Measurements from ENCODE around the gene PCCA. TPM values are rescaled to one million over a fixed set of nuclear protein-coding genes. Genes with fewer than 3 reads are reported as not detected.

PCCA gene
- total and polyA plus RNA-seq, 2 experiments from 2014 or later = 41.9 to 46.6 TPM

- H3K27me3 Mint-ChIP-seq (ENCODE audit: insufficient read depth, low read depth, poor library complexity) = no peaks in the 10 kb centered on the region
- no peak overlapping the region for H2AFZ ChIP-seq
- DNase-seq (ENCODE audit: low spot score) = no peak
- H3K9me3 Mint-ChIP-seq = no peaks in the 10 kb centered on the region
- peaks cover 4% of the 10 kb centered on the region; the same call in 1 of the 2 replicates for H3K4me1 ChIP-seq (ENCODE audit: insufficient read depth)
- no peak overlapping the region for H3K27ac Mint-ChIP-seq
- H4K20me1 ChIP-seq (replicated peaks; ENCODE audit: insufficient read depth) = no peaks in the 10 kb centered on the region
- no peaks in the 10 kb centered on the region for H3K36me3 ChIP-seq (ENCODE audit: insufficient read depth)
- no peak for ATAC-seq
- H3K4me2 ChIP-seq = no peak overlapping the region
- TF ChIP-seq EZH2phosphoT487 (IDR thresholded peaks at IDR 0.05; ENCODE audit: unreplicated experiment) = no peak
- TF ChIP-seq EZH2 (IDR thresholded peaks at IDR 0.05; ENCODE audit: low read depth, unreplicated experiment) = no peak
- no peak for TF ChIP-seq CREB1 (CRISPR knock-in tag; IDR thresholded peaks at IDR 0.05; ENCODE audit: low read depth)
- TF ChIP-seq REST (IDR thresholded peaks at IDR 0.05; ENCODE audit: unreplicated experiment) = no peak
- TF ChIP-seq ZNF462 (CRISPR knock-in tag; IDR thresholded peaks at IDR 0.05) = no peak
- TF ChIP-seq ZNF331 (CRISPR knock-in tag; IDR thresholded peaks at IDR 0.05; ENCODE audit: low read depth) = no peak
- H3K4me3 Mint-ChIP-seq = no peak overlapping the region
- no peaks in the 10 kb centered on the region for H3K36me3 Mint-ChIP-seq (ENCODE audit: low read depth)
- no peak overlapping the region for H3K27ac ChIP-seq (ENCODE audit: low read depth)
- no peaks in the 10 kb centered on the region for H3K9me2 ChIP-seq (ENCODE audit: insufficient read depth)
- no peaks in the 10 kb centered on the region for H3F3A ChIP-seq (replicated peaks; ENCODE audit: low read depth)
- H3K4me3 ChIP-seq = no peak overlapping the region
- no peaks in the 10 kb centered on the region for H3K27me3 ChIP-seq (ENCODE audit: insufficient read depth)
- no peaks in the 10 kb centered on the region for H3K79me2 ChIP-seq (replicated peaks; ENCODE audit: insufficient read depth)
- peaks cover 11% of the 10 kb centered on the region for H3K4me1 Mint-ChIP-seq
These were observed 49.2 kb upstream of the PCCA start for GRCh38 chr13:100039740-100040139.

All from GM23338 (cell line).